Lower leg skin (tissue), 4 donors: Measurements from ENCODE around the gene LRFN5. TPM values are rescaled to one million over a fixed set of nuclear protein-coding genes. Genes with fewer than 3 reads are reported as not detected.

ENCODE experiments used
- DNase-seq, 2 donors: peaks; one replicate each; pipeline ENCODE4 v3.0.0-alpha.2; 2019; ENCODE audit warnings: low spot score in 2 of 2
- H3K4me3 ChIP-seq: fragments of 200-600 bp; sonication (generic); 2 replicates; pipeline ENCODE4 v1.5.1; 2017; ENCODE audit warnings: mild to moderate bottlenecking, low read depth; ENCODE audit not compliant: poor library complexity, severe bottlenecking
- POLR2A ChIP-seq, 2 donors: fragments of 450-650 bp; IDR thresholded peaks; one replicate each; pipeline ENCODE4 v1.6.1; 2016 to 2017; ENCODE audit warnings: antibody characterized with exemption in 2 of 2, mild to moderate bottlenecking in 1 of 2, moderate library complexity in 1 of 2
- WGBS, 2 donors: methylation state at CpG; one replicate each; pipeline ENCODE4 v1.1.5; 2018; 5-methylcytosine and 5-hydroxymethylcytosine counted together
- intact Hi-C: fragments of 100-400 bp; cut with DNase I; formaldehyde crosslinking; loops from one replicate; pipeline ENCODE4 v1.15.0; 2023; ENCODE audit warnings: low total_unique reads
- total RNA-seq, 4 donors: library from RNA; depleted of rRNA; stranded (reverse); fragments of >200 nt; gene quantifications; one replicate each; pipeline ENCODE4 v1.1.0, GENCODE V29; 2016
- TF ChIP-seq, protein P1 (sequence below), 3 donors: fragments of 450-650 bp; IDR thresholded peaks; one replicate each; pipeline ENCODE4 v1.5.1; 2016; ENCODE audit warnings: antibody characterized with exemption in 3 of 3, mild to moderate bottlenecking in 3 of 3, moderate library complexity in 2 of 3

LRFN5 gene
- total RNA-seq, 4 donors from 2014 or later = 0.17 to 0.88 (median 0.71) TPM; not detected in 1

DNA sequence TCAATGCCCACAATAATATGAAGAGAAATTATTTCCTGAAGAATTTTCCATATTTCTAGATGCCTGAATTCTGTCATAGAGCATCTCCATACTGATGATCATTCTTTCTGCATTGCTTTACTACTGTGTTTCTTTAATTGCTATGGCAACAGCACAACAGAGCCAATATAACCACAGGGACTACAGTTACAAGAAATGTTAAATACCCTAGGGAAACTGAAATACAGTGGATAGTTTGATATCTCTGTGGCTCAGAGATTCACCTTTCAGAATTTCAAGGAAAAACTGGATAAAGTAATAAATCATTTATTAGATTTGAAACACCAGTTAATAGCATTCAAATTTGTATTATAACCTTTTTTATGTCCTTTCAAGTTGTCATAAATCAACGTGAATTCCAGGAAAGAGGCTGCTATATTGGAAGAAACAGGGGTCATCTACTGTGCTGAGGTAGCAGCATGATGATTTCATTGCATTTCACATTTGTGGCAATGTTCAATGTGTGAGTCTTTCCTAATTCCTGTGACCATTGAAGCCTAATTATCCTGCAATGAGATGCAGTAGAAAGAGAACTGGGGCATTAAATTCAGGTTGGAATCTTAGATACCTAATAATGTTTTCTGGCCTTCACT, 267.1 kb downstream of the LRFN5 start:
- DNase-seq = no peak
- WGBS, 2 donors = 19 to 20% methylated on average over 1 of the region's 1 CpG
- intact Hi-C loops = no loop called here
- no peak overlapping the region for H3K4me3 ChIP-seq
- no peak for TF ChIP-seq POLR2A (IDR thresholded peaks at IDR 0.05)
- TF ChIP-seq, protein P1, sequence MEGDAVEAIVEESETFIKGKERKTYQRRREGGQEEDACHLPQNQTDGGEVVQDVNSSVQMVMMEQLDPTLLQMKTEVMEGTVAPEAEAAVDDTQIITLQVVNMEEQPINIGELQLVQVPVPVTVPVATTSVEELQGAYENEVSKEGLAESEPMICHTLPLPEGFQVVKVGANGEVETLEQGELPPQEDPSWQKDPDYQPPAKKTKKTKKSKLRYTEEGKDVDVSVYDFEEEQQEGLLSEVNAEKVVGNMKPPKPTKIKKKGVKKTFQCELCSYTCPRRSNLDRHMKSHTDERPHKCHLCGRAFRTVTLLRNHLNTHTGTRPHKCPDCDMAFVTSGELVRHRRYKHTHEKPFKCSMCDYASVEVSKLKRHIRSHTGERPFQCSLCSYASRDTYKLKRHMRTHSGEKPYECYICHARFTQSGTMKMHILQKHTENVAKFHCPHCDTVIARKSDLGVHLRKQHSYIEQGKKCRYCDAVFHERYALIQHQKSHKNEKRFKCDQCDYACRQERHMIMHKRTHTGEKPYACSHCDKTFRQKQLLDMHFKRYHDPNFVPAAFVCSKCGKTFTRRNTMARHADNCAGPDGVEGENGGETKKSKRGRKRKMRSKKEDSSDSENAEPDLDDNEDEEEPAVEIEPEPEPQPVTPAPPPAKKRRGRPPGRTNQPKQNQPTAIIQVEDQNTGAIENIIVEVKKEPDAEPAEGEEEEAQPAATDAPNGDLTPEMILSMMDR (IDR thresholded peaks at IDR 0.05) = no peak

DNA sequence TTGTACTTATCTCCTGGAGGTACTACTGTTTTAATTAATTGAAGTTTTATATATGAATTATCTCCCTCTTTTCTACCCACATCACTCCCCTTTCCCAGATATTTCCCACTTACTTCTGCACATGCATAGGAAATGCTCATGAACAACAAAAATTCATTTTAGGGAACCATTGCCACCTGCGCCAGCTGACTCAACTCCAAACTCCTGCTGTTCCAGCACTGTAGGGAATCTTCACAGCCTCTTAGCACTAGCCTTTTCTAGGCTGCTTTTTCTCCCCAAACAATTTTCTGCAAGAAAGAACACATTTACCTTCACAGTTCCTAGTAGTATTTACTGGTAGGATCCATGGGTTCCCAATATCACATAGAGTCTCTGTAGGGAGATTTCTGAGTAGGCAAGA, 268.4 kb downstream of the LRFN5 start:
- intact Hi-C loops = no loop called here
- no peak overlapping the region for H3K4me3 ChIP-seq
- 93 to 97% methylated on average over 1 of the region's 1 CpG for WGBS, 2 donors
- no peak for TF ChIP-seq POLR2A (IDR thresholded peaks at IDR 0.05)
- TF ChIP-seq, protein P1 (IDR thresholded peaks at IDR 0.05) = no peak
- DNase-seq = no peak

DNA sequence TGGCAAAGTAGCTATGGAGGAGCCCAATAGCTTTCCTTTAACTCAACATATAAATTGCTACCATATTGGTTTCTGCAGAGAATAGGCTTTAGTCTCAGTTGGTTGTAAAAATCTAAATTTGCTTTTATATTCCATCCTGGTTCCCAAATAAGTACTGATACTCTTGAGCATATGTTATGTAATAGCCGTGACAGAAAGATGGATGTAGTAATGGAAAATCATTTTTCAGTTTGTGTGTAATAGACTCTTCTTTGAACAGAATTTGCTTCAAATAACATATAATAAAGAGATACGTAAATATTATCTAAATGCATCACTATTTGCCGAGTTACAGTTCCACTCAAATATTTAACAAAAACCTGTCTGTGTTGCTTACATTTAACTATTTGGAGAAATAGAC, 271.6 kb downstream of the LRFN5 start:
- DNase-seq = no peak
- TF ChIP-seq POLR2A (IDR thresholded peaks at IDR 0.05) = no peak
- TF ChIP-seq, protein P1 (IDR thresholded peaks at IDR 0.05) = no peak
- no peak overlapping the region for H3K4me3 ChIP-seq
- 85 to 90% methylated on average over 3 of the region's 3 CpGs for WGBS, 2 donors
- intact Hi-C loops = no loop called here

DNA sequence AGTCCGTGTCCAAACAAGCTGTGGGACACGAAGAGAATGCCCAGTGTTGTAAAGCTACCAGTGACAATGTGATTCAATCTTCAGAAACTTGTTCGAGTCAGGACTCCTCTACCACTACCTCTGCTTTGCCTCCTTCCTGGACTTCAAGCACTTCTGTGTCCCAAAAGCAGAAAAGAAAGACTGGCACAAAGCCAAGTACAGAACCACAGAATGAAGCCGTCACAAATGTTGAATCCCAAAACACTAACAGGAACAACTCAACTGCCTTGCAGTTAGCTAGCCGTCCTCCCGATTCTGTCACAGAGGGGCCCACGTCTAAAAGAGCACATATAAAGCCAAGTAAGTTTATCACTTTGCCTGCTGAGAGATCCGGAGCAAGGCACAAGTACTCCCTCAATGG, 284.9 kb downstream of the LRFN5 start:
- DNase-seq = no peak
- 68 to 74% methylated on average over 8 of the region's 8 CpGs for WGBS, 2 donors
- intact Hi-C loops = no loop called here
- H3K4me3 ChIP-seq = no peak overlapping the region
- no peak for TF ChIP-seq POLR2A (IDR thresholded peaks at IDR 0.05)
- TF ChIP-seq, protein P1 (IDR thresholded peaks at IDR 0.05) = no peak

DNA sequence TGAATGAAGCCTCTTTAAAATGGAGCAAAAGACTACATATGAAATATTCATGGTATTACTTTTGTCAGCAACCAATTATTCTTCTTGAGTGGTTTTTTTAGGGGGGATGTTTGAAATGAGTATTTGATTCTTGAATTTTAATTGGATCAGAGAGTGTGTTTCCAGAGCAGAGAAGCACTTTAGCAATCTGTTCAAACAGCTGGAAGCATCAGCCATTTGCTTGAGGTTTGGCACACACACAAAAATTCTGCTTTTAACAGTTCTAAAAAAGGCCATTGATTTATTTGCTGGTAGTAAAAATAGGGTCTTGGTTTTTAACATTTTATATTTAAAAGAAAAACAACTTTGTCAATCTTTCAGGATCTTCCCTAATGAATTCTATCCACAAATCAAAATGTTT, 292.7 kb downstream of the LRFN5 start:
- DNase-seq = no peak
- intact Hi-C loops = no loop called here
- no peak overlapping the region for H3K4me3 ChIP-seq
- TF ChIP-seq, protein P1 (IDR thresholded peaks at IDR 0.05) = no peak
- TF ChIP-seq POLR2A (IDR thresholded peaks at IDR 0.05) = no peak

DNA sequence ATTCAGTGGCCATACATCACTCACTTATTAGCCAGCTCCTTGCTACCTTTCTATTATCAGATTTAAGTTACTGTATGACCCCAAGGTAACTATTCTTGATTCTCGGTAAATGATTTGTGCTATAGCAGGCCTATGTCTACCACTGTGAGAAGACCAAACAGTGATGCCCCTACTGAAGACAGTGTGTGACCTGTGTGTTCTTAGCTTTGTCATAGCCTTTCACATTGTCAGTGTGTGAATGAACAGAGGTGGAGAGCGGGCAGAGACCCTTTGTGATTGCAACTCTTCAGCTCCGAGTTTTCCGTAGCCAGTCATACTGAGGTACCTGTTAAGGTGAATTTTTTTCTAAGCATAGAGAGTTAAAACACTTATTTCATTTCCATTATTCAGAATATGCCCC, 294.0 kb downstream of the LRFN5 start:
- intact Hi-C loops = no loop called here
- no peak for TF ChIP-seq POLR2A (IDR thresholded peaks at IDR 0.05)
- TF ChIP-seq, protein P1 (IDR thresholded peaks at IDR 0.05) = no peak
- DNase-seq = no peak
- WGBS, 2 donors = 95% methylated on average over 4 of the region's 4 CpGs
- H3K4me3 ChIP-seq = no peak overlapping the region
